Keratinocyte (primary cell): ENCODE results near the gene ACACA. TPM values are rescaled to one million over a fixed set of nuclear protein-coding genes. Genes with fewer than 3 reads are reported as not detected.

Experiments
- DNase-seq: peaks from one replicate; pipeline ENCODE4 v3.0.0-alpha.2; 2011; ENCODE audit warnings: low read depth, missing footprints, low spot score
- FAIRE-seq: peaks from 2 replicates; lab custom pipeline; 2011; peaks lifted over from hg19 to GRCh38; lab: Jason Lieb, UNC
- H2AFZ ChIP-seq: 2 replicates; pipeline ENCODE4 v1.6.0; 2012; ENCODE audit warnings: low read length, control low read depth, inconsistent platforms; ENCODE audit not compliant: control insufficient read depth
- H3K27ac ChIP-seq: 2 replicates; pipeline ENCODE4 v1.5.1; 2011; ENCODE audit warnings: low read length; ENCODE audit not compliant: control insufficient read depth, insufficient read depth
- H3K27me3 ChIP-seq: 3 replicates; pipeline ENCODE4 v1.6.0; 2011; ENCODE audit warnings: low read length; ENCODE audit not compliant: control insufficient read depth, insufficient read depth; ENCODE audit errors: extremely low read depth
- H3K36me3 ChIP-seq, 2 experiments: 2 replicates in 1 of 2; 3 replicates in 1 of 2; pipeline ENCODE4 v1.5.1; 2011; ENCODE audit warnings: low read length in 2 of 2, mild to moderate bottlenecking in 1 of 2; ENCODE audit not compliant: control insufficient read depth in 2 of 2, insufficient read depth in 2 of 2; ENCODE audit errors: extremely low read depth in 1 of 2
- H3K4me1 ChIP-seq: 3 replicates; pipeline ENCODE4 v1.5.1; 2011; ENCODE audit warnings: low read length; ENCODE audit not compliant: control insufficient read depth, insufficient read depth; ENCODE audit errors: extremely low read depth
- H3K4me2 ChIP-seq: 3 replicates; pipeline ENCODE4 v1.6.0; 2011; ENCODE audit warnings: low read depth, low read length; ENCODE audit not compliant: control insufficient read depth, insufficient read depth; ENCODE audit errors: extremely low read depth
- H3K4me3 ChIP-seq, 3 experiments: fragments of 200-600 bp in 1 of 3; sonication (generic) in 1 of 3; 2 replicates in 2 of 3; 3 replicates in 1 of 3; pipeline ENCODE4 v1.5.1; 2011 to 2016; ENCODE audit warnings: low read length in 3 of 3, mild to moderate bottlenecking in 3 of 3, control low read depth in 2 of 3, inconsistent platforms in 1 of 3, low read depth in 1 of 3, mixed read lengths in 1 of 3, mixed run types in 1 of 3, moderate library complexity in 1 of 3; ENCODE audit not compliant: control insufficient read depth in 2 of 3, insufficient read depth in 2 of 3; ENCODE audit errors: extremely low read depth in 1 of 3
- H3K79me2 ChIP-seq: 2 replicates; pipeline ENCODE4 v1.6.0; 2012; ENCODE audit warnings: low read length; ENCODE audit not compliant: control insufficient read depth, insufficient read depth
- H3K9ac ChIP-seq: 3 replicates; pipeline ENCODE4 v1.6.0; 2011; ENCODE audit warnings: low read length; ENCODE audit not compliant: control insufficient read depth, insufficient read depth; ENCODE audit errors: extremely low read depth
- H3K9me1 ChIP-seq: 3 replicates; pipeline ENCODE4 v1.6.0; 2011; ENCODE audit warnings: low read length; ENCODE audit not compliant: control insufficient read depth, insufficient read depth; ENCODE audit errors: extremely low read depth
- H3K9me3 ChIP-seq: 2 replicates; pipeline ENCODE4 v1.5.1; 2012; ENCODE audit warnings: low read depth, low read length; ENCODE audit not compliant: control insufficient read depth
- H4K20me1 ChIP-seq: 3 replicates; pipeline ENCODE4 v1.6.0; 2011; ENCODE audit warnings: low read length; ENCODE audit not compliant: control insufficient read depth, insufficient read depth; ENCODE audit errors: extremely low read depth
- CTCF ChIP-seq, 3 experiments: IDR thresholded peaks in 1 of 3; conservative IDR thresholded peaks in 1 of 3; optimal IDR thresholded peaks in 1 of 3; 2 replicates in 2 of 3; 3 replicates in 1 of 3; pipeline versions ENCODE3 to v1.5.1; 2011; ENCODE audit warnings: low read length in 3 of 3, mild to moderate bottlenecking in 3 of 3, moderate library complexity in 2 of 3, control low read depth in 1 of 3, inconsistent platforms in 1 of 3; ENCODE audit not compliant: insufficient read depth in 2 of 3; ENCODE audit errors: extremely low read depth in 1 of 3
- EZH2 ChIP-seq: IDR thresholded peaks from one replicate; pipeline ENCODE4 v1.6.1; 2012; ENCODE audit warnings: inconsistent platforms, mild to moderate bottlenecking, low read length, moderate library complexity
- dilution Hi-C: fragments of 300-500 bp; cut with MboI; formaldehyde crosslinking; loops from one replicate; pipeline ENCODE4 v1.7.0; 2020; ENCODE audit warnings: low sequenced_read_pairs; ENCODE audit not compliant: extremely low pct_ligation_motif_present
- polyA plus RNA-seq, 5 experiments: library from polyadenylated mRNA; depleted of rRNA in 3 of 5; stranded (reverse) in 3 of 5; stranded (forward) in 1 of 5; unstranded in 1 of 5; fragments of >200 nt; gene quantifications; 1 replicate in 1 of 5; 2 replicates in 3 of 5; 3 replicates in 1 of 5; pipeline versions ENCODE4 v1.2.1 to v1.2.3, GENCODE V29; 2011 to 2012; ENCODE audit warnings: missing spikeins in 2 of 5, low read depth in 1 of 5, low replicate concordance in 1 of 5

ACACA gene
- polyA plus RNA-seq, 1 donor (not counting 4 experiments of a cell fraction or from before 2014, with no cell fraction given): 85.8 TPM

GRCh38 chr17:37182786-37183465 is 223.7 kb downstream of the ACACA start:
- Histone ChIP-seq H3K27me3 (no peaks in the 10 kb centered on the region), H3K9ac (no peak overlapping the region), H2AFZ (no peak overlapping the region), H3K36me3 (peaks cover 3 to 17% of the 10 kb centered on the region in 2 experiments), H3K4me2 (no peak overlapping the region), H3K9me3 (no peaks in the 10 kb centered on the region), H3K4me3 (no peak overlapping the region), H3K4me1 (peaks cover 32% of the 10 kb centered on the region), H3K79me2 (no peaks in the 10 kb centered on the region), H3K9me1 (no peaks in the 10 kb centered on the region), H3K27ac (no peak overlapping the region), H4K20me1 (no peaks in the 10 kb centered on the region)
- TF ChIP-seq EZH2 (no peak), CTCF (optimal IDR thresholded peaks at IDR 0.05 in 1 of 3, IDR thresholded peaks at IDR 0.05 in 1 of 3, conservative IDR thresholded peaks at IDR 0.05 in 1 of 3; ENCODE audit: extremely low read depth in 1 of 3, insufficient read depth in 2 of 3, low read length in 3 of 3) (no peak)
- no peak for FAIRE-seq
- DNase-seq: no peak
- dilution Hi-C loops: no loop called here

GRCh38 chr17:37180376-37180775 is 226.3 kb downstream of the ACACA start:
- no peak overlapping the region for H3K9ac ChIP-seq
- no peaks in the 10 kb centered on the region for H3K9me1 ChIP-seq
- H3K79me2 ChIP-seq: no peaks in the 10 kb centered on the region
- no peak overlapping the region for H3K4me3 ChIP-seq
- no peaks in the 10 kb centered on the region for H3K27me3 ChIP-seq
- peaks cover 2 to 17% of the 10 kb centered on the region in 2 experiments for H3K36me3 ChIP-seq
- peak overlapping the region; percentile 73 for H3K27ac ChIP-seq
- H2AFZ ChIP-seq: no peak overlapping the region
- no peaks in the 10 kb centered on the region for H3K9me3 ChIP-seq
- H4K20me1 ChIP-seq: no peaks in the 10 kb centered on the region
- peak overlapping the region; percentile 44 for H3K4me2 ChIP-seq
- DNase-seq: no peak
- H3K4me1 ChIP-seq: peaks cover 50% of the 10 kb centered on the region
- no peak for FAIRE-seq
- dilution Hi-C loops: no loop called here
- TF ChIP-seq CTCF (optimal IDR thresholded peaks at IDR 0.05 in 1 of 3, IDR thresholded peaks at IDR 0.05 in 1 of 3, conservative IDR thresholded peaks at IDR 0.05 in 1 of 3; ENCODE audit: extremely low read depth in 1 of 3, insufficient read depth in 2 of 3, low read length in 3 of 3) (no peak), EZH2 (no peak)
